PC-9 (cell line): ENCODE measurements around the gene NECTIN1. TPM values are rescaled to one million over a fixed set of nuclear protein-coding genes. Genes with fewer than 3 reads are reported as not detected.

ENCODE experiments used
- BruUV-seq: library from RNA; stranded (reverse); fragments of 400-500 nt; replicated peaks from 2 replicates; lab custom pipeline; 2021; lab: Mats Ljungman, UMichigan
- CTCF ChIA-PET: fragments of 300-600 bp; sonication (Branson Sonifier 250); formaldehyde crosslinking; loops from one replicate; lab custom pipeline; 2022; ENCODE audit warnings: antibody characterized with exemption; lab: Charles Lee
- POLR2A ChIA-PET: fragments of 300-600 bp; sonication (Branson Sonifier 250); formaldehyde crosslinking; loops from one replicate; lab custom pipeline; 2022; ENCODE audit warnings: antibody characterized with exemption; ENCODE audit not compliant: unreplicated experiment; lab: Charles Lee
- DNase-seq, 2 experiments: peaks; one replicate each; pipeline versions ENCODE4 v3.0.0 to v3.0.0-alpha.2; 2015 to 2022; ENCODE audit warnings: mixed read lengths in 1 of 2
- H2AFZ ChIP-seq: fragments of 200-600 bp; sonication (generic); 2 replicates; pipeline ENCODE4 v1.8.1; 2017; ENCODE audit warnings: antibody characterized with exemption
- H3F3A ChIP-seq: fragments of 200-600 bp; sonication (generic); 2 replicates; pipeline ENCODE4 v1.8.1; 2017; ENCODE audit warnings: antibody characterized with exemption, mild to moderate bottlenecking, low read depth; ENCODE audit not compliant: insufficient read depth
- H3K27ac ChIP-seq: fragments of 200-600 bp; sonication (generic); 2 replicates; pipeline ENCODE4 v1.6.1; 2016; ENCODE audit warnings: mixed run types
- H3K27me3 ChIP-seq: fragments of 200-600 bp; sonication (generic); 2 replicates; pipeline ENCODE4 v1.6.1; 2016; ENCODE audit warnings: low read depth, mixed run types; ENCODE audit not compliant: insufficient read depth
- H3K36me3 ChIP-seq: fragments of 200-600 bp; sonication (generic); 2 replicates; pipeline ENCODE4 v1.6.1; 2016; ENCODE audit warnings: low read depth, mixed run types
- H3K4me1 ChIP-seq: fragments of 200-600 bp; sonication (generic); replicated peaks from 2 replicates; pipeline ENCODE4 v1.6.1; 2016; ENCODE audit warnings: mixed run types; ENCODE audit not compliant: insufficient read depth
- H3K4me2 ChIP-seq: fragments of 200-600 bp; sonication (generic); 2 replicates; pipeline ENCODE4 v1.6.1; 2017; ENCODE audit warnings: mixed run types
- H3K4me3 ChIP-seq: fragments of 200-600 bp; sonication (generic); 2 replicates; pipeline ENCODE4 v1.6.1; 2016; ENCODE audit warnings: mixed run types
- H3K79me2 ChIP-seq: fragments of 200-600 bp; sonication (generic); 2 replicates; pipeline ENCODE4 v1.6.1; 2017; ENCODE audit warnings: low read depth, mixed run types
- H3K9me2 ChIP-seq: fragments of 200-600 bp; sonication (generic); 2 replicates; pipeline ENCODE4 v1.8.1; 2017; ENCODE audit warnings: mild to moderate bottlenecking; ENCODE audit not compliant: insufficient read depth
- H3K9me3 ChIP-seq: fragments of 200-600 bp; sonication (generic); 2 replicates; pipeline ENCODE4 v1.8.1; 2016; ENCODE audit warnings: low read depth; ENCODE audit not compliant: insufficient read depth
- H4K20me1 ChIP-seq: fragments of 200-600 bp; sonication (generic); 2 replicates; pipeline ENCODE4 v1.8.1; 2017; ENCODE audit not compliant: insufficient read depth
- EZH2 ChIP-seq: fragments of 200-600 bp; sonication (generic); IDR thresholded peaks from 2 replicates; pipeline ENCODE4 v1.8.0; 2017; ENCODE audit warnings: antibody characterized with exemption, low read depth
- intact Hi-C: fragments of 100-400 bp; cut with micrococcal nuclease; formaldehyde crosslinking; loops from one replicate; pipeline ENCODE4 v1.10.0; 2022; ENCODE audit not compliant: unreplicated experiment
- total RNA-seq: library from RNA; stranded (reverse); gene quantifications from 2 replicates; pipeline ENCODE4 v1.2.3, GENCODE V29; 2021
- TF ChIP-seq, protein P1 (sequence below): fragments of 200-600 bp; sonication (generic); conservative IDR thresholded peaks from 2 replicates; pipeline ENCODE4 v1.6.1; 2017; ENCODE audit warnings: mixed run types, antibody characterized with exemption, mild to moderate bottlenecking, moderate library complexity

Gene NECTIN1
- total RNA-seq, 1 experiment from 2014 or later = 17.6 TPM

- BruUV-seq = no TSS peak
These were observed 5.8 kb upstream of the NECTIN1 start for GRCh38 chr11:119734788-119735187.

DNA sequence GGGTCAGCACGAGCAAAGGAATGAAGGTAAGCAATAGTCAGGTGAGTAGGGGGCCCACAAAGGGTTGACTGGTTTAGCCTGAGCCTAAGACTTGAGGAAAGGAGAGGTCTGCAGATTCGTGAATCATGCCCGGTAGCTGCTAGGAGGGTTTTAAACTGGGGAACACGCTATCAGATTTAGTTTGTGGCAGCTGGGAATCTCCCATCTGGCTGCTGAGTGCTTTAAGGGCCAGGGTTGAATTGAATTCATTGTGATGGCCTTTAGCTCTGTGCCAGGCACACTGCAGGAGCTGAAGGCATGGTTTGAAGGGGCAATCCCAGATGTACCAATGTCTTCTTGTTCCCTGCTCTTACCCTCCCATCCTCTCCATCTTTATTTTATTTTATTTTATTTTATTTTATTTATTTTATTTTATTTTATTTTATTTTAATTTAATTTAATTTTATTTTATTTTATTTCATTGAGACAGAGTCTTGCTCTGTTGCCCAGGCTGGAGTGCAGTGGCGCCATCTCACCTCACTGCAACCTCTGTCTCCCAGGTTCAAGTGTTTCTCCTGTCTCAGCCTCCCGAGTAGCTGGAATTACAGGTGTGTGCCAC lies 1.9 kb upstream of the NECTIN1 start:
- ChIA-PET CTCF (no interaction called here), POLR2A (no interaction called here)
- Histone ChIP-seq H3K27me3 (peaks cover 24% of the 10 kb centered on the region), H3K9me3 (no peaks in the 10 kb centered on the region), H3K79me2 (peaks cover 25% of the 10 kb centered on the region), H3K9me2 (no peaks in the 10 kb centered on the region), H3K4me3 (no peak overlapping the region), H3K4me2 (no peak overlapping the region), H4K20me1 (peaks cover 6% of the 10 kb centered on the region), H3K4me1 (peaks cover 21% of the 10 kb centered on the region), H3F3A (no peaks in the 10 kb centered on the region), H3K27ac (no peak overlapping the region), H2AFZ (no peak overlapping the region), H3K36me3 (no peaks in the 10 kb centered on the region)
- intact Hi-C loops = no loop called here
- BruUV-seq = no TSS peak
- TF ChIP-seq, protein P1, sequence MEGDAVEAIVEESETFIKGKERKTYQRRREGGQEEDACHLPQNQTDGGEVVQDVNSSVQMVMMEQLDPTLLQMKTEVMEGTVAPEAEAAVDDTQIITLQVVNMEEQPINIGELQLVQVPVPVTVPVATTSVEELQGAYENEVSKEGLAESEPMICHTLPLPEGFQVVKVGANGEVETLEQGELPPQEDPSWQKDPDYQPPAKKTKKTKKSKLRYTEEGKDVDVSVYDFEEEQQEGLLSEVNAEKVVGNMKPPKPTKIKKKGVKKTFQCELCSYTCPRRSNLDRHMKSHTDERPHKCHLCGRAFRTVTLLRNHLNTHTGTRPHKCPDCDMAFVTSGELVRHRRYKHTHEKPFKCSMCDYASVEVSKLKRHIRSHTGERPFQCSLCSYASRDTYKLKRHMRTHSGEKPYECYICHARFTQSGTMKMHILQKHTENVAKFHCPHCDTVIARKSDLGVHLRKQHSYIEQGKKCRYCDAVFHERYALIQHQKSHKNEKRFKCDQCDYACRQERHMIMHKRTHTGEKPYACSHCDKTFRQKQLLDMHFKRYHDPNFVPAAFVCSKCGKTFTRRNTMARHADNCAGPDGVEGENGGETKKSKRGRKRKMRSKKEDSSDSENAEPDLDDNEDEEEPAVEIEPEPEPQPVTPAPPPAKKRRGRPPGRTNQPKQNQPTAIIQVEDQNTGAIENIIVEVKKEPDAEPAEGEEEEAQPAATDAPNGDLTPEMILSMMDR = no peak
- no peak for TF ChIP-seq EZH2
- no peak for DNase-seq

More at GRCh38 chr11:119734788-119735187, 5.8 kb upstream of the NECTIN1 start:
- Histone ChIP-seq H3K27ac (no peak overlapping the region), H3K36me3 (no peaks in the 10 kb centered on the region), H3K4me3 (no peak overlapping the region), H3F3A (no peaks in the 10 kb centered on the region), H3K27me3 (peaks cover 43% of the 10 kb centered on the region), H3K79me2 (no peaks in the 10 kb centered on the region), H3K4me2 (no peak overlapping the region), H3K9me2 (no peaks in the 10 kb centered on the region), H2AFZ (no peak overlapping the region), H4K20me1 (no peaks in the 10 kb centered on the region), H3K9me3 (no peaks in the 10 kb centered on the region), H3K4me1 (peaks cover 3% of the 10 kb centered on the region; the same call in 1 of the 2 replicates)
- TF ChIP-seq, protein P1 = no peak
- TF ChIP-seq EZH2 = no peak
- no peak for DNase-seq
- ChIA-PET POLR2A (no interaction called here), CTCF (no interaction called here)
- intact Hi-C loops = no loop called here

- no TSS peak for BruUV-seq
- peaks cover 6% of the 10 kb centered on the region for H4K20me1 ChIP-seq
- H3K4me3 ChIP-seq = peak overlapping the region; percentile 93
- peaks cover 21% of the 10 kb centered on the region for H3K4me1 ChIP-seq
- H3K9me2 ChIP-seq = no peaks in the 10 kb centered on the region
- H3K79me2 ChIP-seq = peaks cover 33% of the 10 kb centered on the region
- POLR2A ChIA-PET = no interaction called here
- no peaks in the 10 kb centered on the region for H3K9me3 ChIP-seq
- no peak overlapping the region for H3K27ac ChIP-seq
- TF ChIP-seq, protein P1 = no peak
- no peak for TF ChIP-seq EZH2
- peak overlapping the region; percentile 95 for H3K4me2 ChIP-seq
- intact Hi-C loops = loop anchor here (1.0 to 5.0 kb wide), 4 partner anchors 33 to 249 kb away; no protein-coding TSS in a partner anchor
- peaks cover 16% of the 10 kb centered on the region; the same call in 1 of the 2 replicates for H3K27me3 ChIP-seq
- peak overlapping the region; percentile 80 for H2AFZ ChIP-seq
- H3K36me3 ChIP-seq = no peaks in the 10 kb centered on the region
- CTCF ChIA-PET = interaction anchor here (0.5 to 1.4 kb wide), 4 partner anchors 31 to 439 kb away, joined by 3 to 17 read pairs (median 4); no protein-coding TSS in a partner anchor
- no peaks in the 10 kb centered on the region for H3F3A ChIP-seq
- DNase-seq = peak in 1 of 2 experiments; percentile 38
These were observed 1.1 kb upstream of the NECTIN1 start for GRCh38 chr11:119729951-119730613.
